ENCODE results near the gene CCDC102B.
"Not testable (repeated sequence)": the region's sequence is repeated elsewhere in the genome, so short reads cannot be mapped to it uniquely, and the experiment has no call there.

CCDC102B gene

GRCh38 chr18:68962623-68963022, 164.7 kb downstream of the CCDC102B start:
- Mint-ChIP-seq H3K27me3 (no peaks in the 10 kb centered on the region), H3K4me1 (no peaks in the 10 kb centered on the region), H3K9me3 (no peaks in the 10 kb centered on the region), H3K36me3 (peaks cover 1% of the 10 kb centered on the region), H3K4me3 (no peak overlapping the region), H3K27ac (no peak overlapping the region)

GRCh38 chr18:68965817-68966216, 167.9 kb downstream of the CCDC102B start:
- Mint-ChIP-seq H3K4me3 (no peak overlapping the region), H3K9me3 (no peaks in the 10 kb centered on the region), H3K36me3 (no peaks in the 10 kb centered on the region), H3K27me3 (no peaks in the 10 kb centered on the region), H3K4me1 (no peaks in the 10 kb centered on the region), H3K27ac (no peak overlapping the region)

DNA sequence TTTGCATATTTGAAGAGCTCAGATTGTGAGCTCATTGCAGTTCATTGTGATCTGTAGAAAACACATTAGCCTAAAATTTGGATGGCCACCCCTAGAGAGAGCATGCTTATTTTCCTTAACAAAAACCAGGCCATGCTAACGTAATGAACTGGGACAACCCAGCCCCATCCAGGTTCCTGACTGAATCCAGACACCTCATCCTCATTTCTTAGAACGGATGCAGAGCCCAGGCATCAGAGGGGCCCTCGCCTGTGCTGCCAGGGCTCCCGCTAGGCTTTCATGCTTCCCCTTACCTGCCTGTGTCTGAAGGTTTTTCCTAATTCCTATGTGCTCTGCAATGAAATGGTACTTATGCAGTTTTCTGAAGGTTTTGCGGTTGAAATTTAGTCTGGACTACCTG, 171.1 kb downstream of the CCDC102B start:
- H3K4me1 Mint-ChIP-seq: no peaks in the 10 kb centered on the region
- no peaks in the 10 kb centered on the region for H3K27me3 Mint-ChIP-seq
- no peaks in the 10 kb centered on the region for H3K9me3 Mint-ChIP-seq
- H3K4me3 Mint-ChIP-seq: no peak overlapping the region
- H3K36me3 Mint-ChIP-seq: no peaks in the 10 kb centered on the region
- H3K27ac Mint-ChIP-seq: no peak overlapping the region

DNA sequence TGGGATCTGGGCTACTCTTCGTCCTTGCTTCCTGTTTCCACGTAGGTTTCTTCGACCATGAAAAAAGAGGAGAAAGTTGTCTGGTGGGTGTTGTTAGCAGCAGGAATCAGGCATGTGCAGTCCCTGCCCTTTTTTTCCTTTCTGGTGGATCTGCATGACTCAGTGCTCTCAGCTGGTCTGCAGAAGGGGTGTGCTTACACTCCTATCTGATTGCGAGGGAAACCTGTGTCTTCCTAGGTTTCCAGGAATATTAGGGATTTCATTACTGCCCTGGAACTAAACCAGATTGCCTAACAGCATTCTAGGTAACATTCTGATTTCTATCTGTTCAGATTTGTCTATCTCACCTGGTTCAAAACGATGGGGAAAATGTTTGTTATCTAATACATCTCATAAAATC, 174.3 kb downstream of the CCDC102B start:
- no peak overlapping the region for H3K27ac Mint-ChIP-seq
- H3K9me3 Mint-ChIP-seq: no peaks in the 10 kb centered on the region
- H3K36me3 Mint-ChIP-seq: no peaks in the 10 kb centered on the region
- H3K27me3 Mint-ChIP-seq: no peaks in the 10 kb centered on the region
- H3K4me3 Mint-ChIP-seq: no peak overlapping the region
- H3K4me1 Mint-ChIP-seq: no peaks in the 10 kb centered on the region

GRCh38 chr18:68979737-68980136, 181.9 kb downstream of the CCDC102B start:
- Mint-ChIP-seq H3K36me3 (no peaks in the 10 kb centered on the region), H3K27me3 (no peaks in the 10 kb centered on the region), H3K27ac (no peak overlapping the region), H3K4me1 (no peaks in the 10 kb centered on the region), H3K9me3 (no peaks in the 10 kb centered on the region), H3K4me3 (no peak overlapping the region)

GRCh38 chr18:68983126-68983525, 185.2 kb downstream of the CCDC102B start:
- no peaks in the 10 kb centered on the region for H3K9me3 Mint-ChIP-seq
- no peak overlapping the region for H3K4me3 Mint-ChIP-seq
- no peak overlapping the region for H3K27ac Mint-ChIP-seq
- no peaks in the 10 kb centered on the region for H3K36me3 Mint-ChIP-seq
- H3K4me1 Mint-ChIP-seq: no peaks in the 10 kb centered on the region
- H3K27me3 Mint-ChIP-seq: no peaks in the 10 kb centered on the region

DNA sequence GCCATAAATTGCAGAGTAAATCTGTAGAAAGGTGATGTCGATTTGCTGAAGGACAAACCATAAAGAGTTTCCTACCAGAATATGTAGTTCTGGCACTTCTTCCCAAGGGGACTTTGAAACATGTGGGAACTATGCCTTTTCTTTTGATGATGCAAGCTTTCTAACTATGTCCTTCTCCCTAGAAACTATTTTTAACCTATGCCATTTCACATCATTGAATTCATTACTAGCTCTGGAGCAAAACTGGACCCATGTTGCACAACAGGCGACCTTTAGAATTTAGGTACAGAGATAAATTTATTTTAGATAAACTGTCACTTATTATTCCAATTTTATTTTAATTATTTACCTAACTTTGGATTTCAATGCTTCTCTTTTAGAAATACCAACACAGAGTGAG, 186.5 kb downstream of the CCDC102B start:
- H3K27me3 Mint-ChIP-seq: no peaks in the 10 kb centered on the region

GRCh38 chr18:68985172-68985820, 187.4 kb downstream of the CCDC102B start:
- no peak overlapping the region for H3K4me3 Mint-ChIP-seq
- no peaks in the 10 kb centered on the region for H3K4me1 Mint-ChIP-seq
- no peaks in the 10 kb centered on the region for H3K27me3 Mint-ChIP-seq
- no peak overlapping the region for H3K27ac Mint-ChIP-seq
- no peaks in the 10 kb centered on the region for H3K9me3 Mint-ChIP-seq
- no peaks in the 10 kb centered on the region for H3K36me3 Mint-ChIP-seq

More for the DNA sequence above, 186.5 kb downstream of the CCDC102B start:
- H3K27ac Mint-ChIP-seq: no peak overlapping the region
- no peaks in the 10 kb centered on the region for H3K36me3 Mint-ChIP-seq
- H3K9me3 Mint-ChIP-seq: no peaks in the 10 kb centered on the region
- H3K4me1 Mint-ChIP-seq: no peaks in the 10 kb centered on the region
- no peak overlapping the region for H3K4me3 Mint-ChIP-seq

DNA sequence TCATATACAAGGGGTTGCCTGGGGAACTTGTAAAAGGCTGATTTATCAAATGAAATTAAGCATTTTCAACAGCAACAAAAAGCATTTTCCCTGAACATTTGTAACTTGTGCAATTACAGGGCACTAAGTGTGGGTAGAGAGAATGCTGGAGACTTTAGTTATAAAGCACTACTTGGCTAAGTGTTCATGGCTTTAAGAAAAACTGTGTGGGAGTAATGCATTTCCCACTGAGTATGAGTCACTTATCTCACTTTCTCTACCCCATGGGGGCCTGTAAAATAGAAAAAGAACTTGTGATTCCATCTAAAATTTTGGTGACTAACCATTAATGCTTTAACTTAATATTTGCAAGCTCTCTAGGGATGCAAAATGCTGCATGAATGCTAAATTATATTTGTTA, 193.4 kb downstream of the CCDC102B start:
- Mint-ChIP-seq H3K27me3 (no peaks in the 10 kb centered on the region), H3K27ac (no peak overlapping the region), H3K9me3 (no peaks in the 10 kb centered on the region), H3K4me1 (peaks cover 4% of the 10 kb centered on the region), H3K4me3 (no peak overlapping the region), H3K36me3 (no peaks in the 10 kb centered on the region)

DNA sequence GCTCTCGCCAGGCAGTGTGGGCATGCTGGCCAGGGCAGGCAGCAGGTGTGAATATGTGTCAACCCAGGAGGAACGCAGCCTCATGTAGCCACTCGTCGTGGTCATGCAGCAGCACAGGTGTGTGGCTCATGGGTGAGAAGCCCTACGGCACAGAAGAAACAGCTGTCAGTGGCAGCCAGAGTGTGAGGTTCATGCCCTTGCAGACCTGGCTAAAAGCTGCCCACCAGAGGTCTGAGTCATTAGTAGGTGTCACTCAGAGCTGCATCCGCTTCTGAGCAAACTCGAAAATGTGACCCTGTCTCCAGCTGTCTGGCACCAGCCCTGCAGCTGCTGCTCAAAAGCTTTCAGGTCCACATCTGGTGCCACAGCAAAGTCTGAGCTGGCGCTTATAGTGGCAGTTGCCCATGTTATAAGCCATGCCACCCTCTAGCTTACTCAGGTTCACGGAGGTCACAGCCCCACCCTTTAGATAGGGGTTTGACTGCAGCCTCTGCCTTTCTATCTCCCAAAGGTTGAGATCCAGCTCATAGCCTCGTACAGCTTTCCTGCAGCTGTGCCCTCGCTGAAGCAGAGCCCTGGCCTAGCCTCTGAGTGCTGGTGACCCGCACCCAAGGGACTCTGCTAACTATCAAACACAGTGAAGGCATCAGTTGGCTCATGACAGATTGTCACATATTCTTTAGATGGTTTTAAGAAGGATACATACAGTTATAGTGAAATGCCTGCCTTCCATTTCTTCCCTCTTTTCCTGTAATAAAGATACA, 195.0 kb downstream of the CCDC102B start:
- H3K9me3 Mint-ChIP-seq: no peaks in the 10 kb centered on the region
- peaks cover 4% of the 10 kb centered on the region for H3K4me1 Mint-ChIP-seq
- H3K27me3 Mint-ChIP-seq: no peaks in the 10 kb centered on the region
- no peak overlapping the region for H3K27ac Mint-ChIP-seq
- H3K36me3 Mint-ChIP-seq: no peaks in the 10 kb centered on the region
- H3K4me3 Mint-ChIP-seq: no peak overlapping the region

DNA sequence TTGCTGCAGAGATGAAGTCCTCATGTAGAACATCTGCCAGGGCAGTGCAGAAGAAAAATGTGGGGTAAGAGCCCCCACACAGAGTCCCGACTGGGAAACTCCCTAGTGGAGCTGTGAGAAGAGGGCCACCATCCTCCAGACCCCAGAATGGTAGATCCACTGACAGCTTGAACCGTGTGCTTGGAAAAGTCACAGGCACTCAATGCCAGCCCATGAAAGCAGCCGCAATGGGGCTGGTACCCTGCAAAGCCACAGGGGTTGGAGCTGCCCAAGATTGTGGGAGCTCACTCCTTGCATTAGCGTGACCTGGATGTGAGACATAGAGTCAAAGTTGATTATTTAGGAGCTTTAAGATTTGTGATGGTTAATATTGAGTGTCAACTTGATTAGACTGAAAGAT, 197.8 kb downstream of the CCDC102B start:
- Mint-ChIP-seq H3K4me3 (no peak overlapping the region), H3K9me3 (no peaks in the 10 kb centered on the region), H3K27ac (no peak overlapping the region), H3K27me3 (no peaks in the 10 kb centered on the region), H3K4me1 (peaks cover 4% of the 10 kb centered on the region), H3K36me3 (no peaks in the 10 kb centered on the region)

GRCh38 chr18:68997845-68998244, 200.0 kb downstream of the CCDC102B start:
- H3K27ac Mint-ChIP-seq: no peak overlapping the region
- H3K4me3 Mint-ChIP-seq: no peak overlapping the region
- H3K4me1 Mint-ChIP-seq: no peaks in the 10 kb centered on the region
- H3K36me3 Mint-ChIP-seq: no peaks in the 10 kb centered on the region
- H3K27me3 Mint-ChIP-seq: no peaks in the 10 kb centered on the region
- H3K9me3 Mint-ChIP-seq: no peaks in the 10 kb centered on the region

DNA sequence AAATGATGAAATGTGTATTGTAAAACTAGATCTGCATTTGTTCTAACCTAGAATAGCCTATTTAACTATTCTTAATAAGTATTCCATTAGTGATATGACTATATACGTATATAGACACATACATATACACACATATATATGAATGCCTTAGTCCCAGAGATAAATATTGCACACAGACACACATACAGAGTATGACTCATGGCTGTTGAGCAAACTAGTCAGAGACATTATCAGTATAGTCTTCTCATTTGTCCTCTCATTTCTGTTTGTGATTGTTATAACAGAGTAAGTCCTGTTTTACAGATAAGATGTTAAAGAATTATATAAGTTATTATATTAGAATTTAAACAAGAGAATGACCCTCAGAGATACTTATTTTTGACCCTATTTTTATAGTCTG, 202.5 kb downstream of the CCDC102B start:
- no peak overlapping the region for H3K4me3 Mint-ChIP-seq
- H3K4me1 Mint-ChIP-seq: no peaks in the 10 kb centered on the region
- H3K36me3 Mint-ChIP-seq: no peaks in the 10 kb centered on the region
- no peaks in the 10 kb centered on the region for H3K27me3 Mint-ChIP-seq
- H3K27ac Mint-ChIP-seq: no peak overlapping the region
- no peaks in the 10 kb centered on the region for H3K9me3 Mint-ChIP-seq

GRCh38 chr18:69002233-69002632, 204.4 kb downstream of the CCDC102B start:
- Mint-ChIP-seq H3K27ac (no peak overlapping the region), H3K4me1 (no peaks in the 10 kb centered on the region), H3K27me3 (no peaks in the 10 kb centered on the region), H3K4me3 (no peak overlapping the region), H3K36me3 (no peaks in the 10 kb centered on the region), H3K9me3 (no peaks in the 10 kb centered on the region)

- not testable (repeated sequence) for H3K36me3 Mint-ChIP-seq, H3K4me1 Mint-ChIP-seq, H3K4me3 Mint-ChIP-seq, H3K9me3 Mint-ChIP-seq, H3K27ac Mint-ChIP-seq, H3K27me3 Mint-ChIP-seq
Measured at GRCh38 chr18:69006212-69006611, 208.3 kb downstream of the CCDC102B start.

DNA sequence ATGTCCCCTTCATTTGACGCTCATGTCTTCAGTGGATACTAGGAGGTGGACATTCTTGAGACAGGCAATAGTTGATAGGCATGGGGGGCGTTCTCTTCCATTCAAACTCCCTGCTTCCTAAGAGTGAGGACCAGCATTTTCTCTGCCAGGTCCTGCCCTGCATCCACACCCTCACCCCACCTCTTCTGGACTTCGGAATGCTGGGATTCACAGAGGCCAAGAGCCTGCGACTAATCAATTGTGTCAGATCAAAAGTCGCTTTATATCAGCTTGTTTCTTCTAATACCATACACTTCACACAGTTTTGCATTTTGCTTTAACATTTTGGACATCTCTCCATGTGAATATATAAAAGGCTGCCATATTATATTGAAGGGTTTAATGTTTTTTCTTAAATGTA, 210.7 kb downstream of the CCDC102B start:
- H3K4me3 Mint-ChIP-seq: no peak overlapping the region
- H3K9me3 Mint-ChIP-seq: no peaks in the 10 kb centered on the region
- no peaks in the 10 kb centered on the region for H3K36me3 Mint-ChIP-seq
- no peaks in the 10 kb centered on the region for H3K4me1 Mint-ChIP-seq
- no peak overlapping the region for H3K27ac Mint-ChIP-seq
- H3K27me3 Mint-ChIP-seq: no peaks in the 10 kb centered on the region
